Keratinocyte (primary cell): ENCODE results near the gene CD79A.

Source experiments
- CTCF ChIP-seq, 3 experiments: IDR thresholded peaks in 1 of 3; conservative IDR thresholded peaks in 1 of 3; optimal IDR thresholded peaks in 1 of 3; 2 replicates in 2 of 3; 3 replicates in 1 of 3; pipeline versions ENCODE3 to v1.5.1; 2011; ENCODE audit warnings: low read length in 3 of 3, mild to moderate bottlenecking in 3 of 3, moderate library complexity in 2 of 3, control low read depth in 1 of 3, inconsistent platforms in 1 of 3; ENCODE audit not compliant: insufficient read depth in 2 of 3; ENCODE audit errors: extremely low read depth in 1 of 3
- EZH2 ChIP-seq: IDR thresholded peaks from one replicate; pipeline ENCODE4 v1.6.1; 2012; ENCODE audit warnings: inconsistent platforms, mild to moderate bottlenecking, low read length, moderate library complexity

GRCh38 chr19:41889896-41890295 is 12.8 kb downstream of the CD79A start:
- TF ChIP-seq CTCF (optimal IDR thresholded peaks at IDR 0.05 in 1 of 3, IDR thresholded peaks at IDR 0.05 in 1 of 3, conservative IDR thresholded peaks at IDR 0.05 in 1 of 3; ENCODE audit: extremely low read depth in 1 of 3, insufficient read depth in 2 of 3, low read length in 3 of 3), result no peak
- TF ChIP-seq EZH2, result no peak
